CD14-positive monocyte (primary cell): ENCODE data around the gene HDGF. TPM values are rescaled to one million over a fixed set of nuclear protein-coding genes. Genes with fewer than 3 reads are reported as not detected.

ENCODE experiments used
- DNase-seq, 3 donors: peaks; one replicate each; pipeline ENCODE4 v3.0.0-alpha.2; 2011 to 2022
- H2AFZ ChIP-seq: 2 replicates; pipeline ENCODE4 v1.6.0; 2012; ENCODE audit warnings: mild to moderate bottlenecking, low read depth, low read length, inconsistent platforms; ENCODE audit not compliant: insufficient read depth, poor library complexity, severe bottlenecking
- H3K27ac ChIP-seq, 2 donors: 1 replicate in 1 of 2; 2 replicates in 1 of 2; pipeline ENCODE4 v1.5.1; 2012 to 2013; ENCODE audit warnings: low read length in 2 of 2, control low read depth in 1 of 2, inconsistent platforms in 1 of 2, low read depth in 1 of 2, mild to moderate bottlenecking in 1 of 2
- H3K27me3 ChIP-seq, 2 donors: one replicate each; pipeline versions ENCODE4 v1.6.0 to v1.6.1; 2011 to 2013; ENCODE audit warnings: low read length in 2 of 2; ENCODE audit not compliant: control insufficient read depth in 2 of 2, insufficient read depth in 2 of 2
- H3K36me3 ChIP-seq, 2 donors: replicated peaks in 1 of 2; 1 replicate in 1 of 2; 2 replicates in 1 of 2; pipeline versions ENCODE4 v1.5.1 to v1.6.1; 2012 to 2013; ENCODE audit warnings: low read length in 2 of 2, control low read depth in 1 of 2, inconsistent platforms in 1 of 2, mild to moderate bottlenecking in 1 of 2; ENCODE audit not compliant: insufficient read depth in 2 of 2, control insufficient read depth in 1 of 2
- H3K4me1 ChIP-seq, 2 donors: 1 replicate in 1 of 2; 2 replicates in 1 of 2; pipeline versions ENCODE4 v1.5.1 to v1.6.1; 2012 to 2013; ENCODE audit warnings: low read length in 2 of 2, control low read depth in 1 of 2, inconsistent platforms in 1 of 2, mild to moderate bottlenecking in 1 of 2, moderate library complexity in 1 of 2; ENCODE audit not compliant: insufficient read depth in 2 of 2, control insufficient read depth in 1 of 2
- H3K4me2 ChIP-seq: replicated peaks from 2 replicates; pipeline ENCODE3; 2012; ENCODE audit warnings: low read length, moderate library complexity, mild to moderate bottlenecking; ENCODE audit not compliant: poor library complexity, severe bottlenecking; ENCODE audit errors: extremely low read depth
- H3K4me3 ChIP-seq, 3 experiments: fragments of 200-600 bp in 1 of 3; sonication (generic) in 1 of 3; replicated peaks in 1 of 3; 1 replicate in 2 of 3; 2 replicates in 1 of 3; pipeline ENCODE4 v1.5.1; 2011 to 2013; ENCODE audit warnings: low read length in 3 of 3, mild to moderate bottlenecking in 3 of 3, control low read depth in 2 of 3, low read depth in 2 of 3, inconsistent platforms in 1 of 3, moderate library complexity in 1 of 3
- H3K79me2 ChIP-seq: 2 replicates; pipeline ENCODE4 v1.6.0; 2012; ENCODE audit warnings: mild to moderate bottlenecking, control low read depth, inconsistent platforms, low read length, moderate library complexity; ENCODE audit not compliant: insufficient read depth
- H3K9ac ChIP-seq: 2 replicates; pipeline ENCODE4 v1.6.0; 2017; ENCODE audit warnings: low read length, mild to moderate bottlenecking; ENCODE audit not compliant: insufficient read depth, poor library complexity, severe bottlenecking
- H3K9me3 ChIP-seq, 2 donors: replicated peaks in 1 of 2; 1 replicate in 1 of 2; 2 replicates in 1 of 2; pipeline versions ENCODE4 v1.5.1 to v1.6.1; 2012 to 2013; ENCODE audit warnings: low read length in 2 of 2, control low read depth in 1 of 2; ENCODE audit not compliant: control insufficient read depth in 1 of 2, insufficient read depth in 1 of 2
- H4K20me1 ChIP-seq: 2 replicates; pipeline ENCODE4 v1.6.0; 2012; ENCODE audit warnings: mild to moderate bottlenecking, low read length, control low read depth, moderate library complexity; ENCODE audit not compliant: insufficient read depth
- H3K27ac Mint-ChIP-seq, 7 donors: one replicate each; pipeline ENCODE4 v1.8.0; 2020; ENCODE audit warnings: mild to moderate bottlenecking in 7 of 7, mixed read lengths in 7 of 7, moderate library complexity in 6 of 7, inconsistent platforms in 2 of 7
- H3K27me3 Mint-ChIP-seq, 3 donors: one replicate each; pipeline ENCODE4 v1.8.0; 2021 to 2022; ENCODE audit warnings: low read depth in 3 of 3, mild to moderate bottlenecking in 3 of 3, mixed read lengths in 3 of 3, moderate library complexity in 3 of 3, inconsistent platforms in 1 of 3
- H3K36me3 Mint-ChIP-seq, 2 donors: one replicate each; pipeline ENCODE4 v1.8.0; 2020; ENCODE audit warnings: mixed read lengths in 2 of 2, inconsistent platforms in 1 of 2, mild to moderate bottlenecking in 1 of 2
- H3K4me1 Mint-ChIP-seq: one replicate; pipeline ENCODE4 v1.8.0; 2020; ENCODE audit warnings: mild to moderate bottlenecking, mixed read lengths
- H3K4me3 Mint-ChIP-seq, 2 donors: one replicate each; pipeline ENCODE4 v1.8.0; 2020; ENCODE audit warnings: mild to moderate bottlenecking in 2 of 2, mixed read lengths in 2 of 2, moderate library complexity in 1 of 2
- H3K9me3 Mint-ChIP-seq, 7 donors: one replicate each; pipeline ENCODE4 v1.8.0; 2020 to 2022; ENCODE audit warnings: mixed read lengths in 7 of 7, mild to moderate bottlenecking in 6 of 7, moderate library complexity in 6 of 7, inconsistent platforms in 2 of 7
- WGBS: methylation state at CpG from one replicate; pipeline ENCODE4 v1.1.5; 2013; ENCODE audit warnings: missing lambda C conversion rate; ENCODE audit not compliant: insufficient coverage; 5-methylcytosine and 5-hydroxymethylcytosine counted together
- intact Hi-C, 2 donors: fragments of 100-400 bp; cut with micrococcal nuclease; formaldehyde crosslinking; loops; one replicate each; pipeline versions ENCODE4 v1.15.0 to v1.15.1; 2023
- polyA plus RNA-seq, 3 donors: library from polyadenylated mRNA; depleted of rRNA in 1 of 3; unstranded in 2 of 3; stranded (reverse) in 1 of 3; fragments of 300-500 nt in 2 of 3; fragments of >200 nt in 1 of 3; fragmentation: Illumina TruSeq in 2 of 3; gene quantifications; 1 replicate in 2 of 3; 2 replicates in 1 of 3; pipeline ENCODE4 v1.2.3, GENCODE V29; 2012 to 2021
- TF ChIP-seq, protein P1 (sequence below): fragments of 200-600 bp; IDR thresholded peaks from one replicate; pipeline ENCODE4 v1.8.0; 2022; ENCODE audit warnings: antibody characterized with exemption, mild to moderate bottlenecking

Gene HDGF
- polyA plus RNA-seq, 3 donors, result 23.9 to 92.4 (median 49.9) TPM

GRCh38 chr1:156754219-156754618 lies 2.7 kb upstream of the HDGF start:
- H3K9me3 ChIP-seq, result no peaks in the 10 kb centered on the region
- H3K4me1 ChIP-seq, result peaks cover 28 to 41% of the 10 kb centered on the region in 2 donors
- intact Hi-C loops, result no loop called here

DNA sequence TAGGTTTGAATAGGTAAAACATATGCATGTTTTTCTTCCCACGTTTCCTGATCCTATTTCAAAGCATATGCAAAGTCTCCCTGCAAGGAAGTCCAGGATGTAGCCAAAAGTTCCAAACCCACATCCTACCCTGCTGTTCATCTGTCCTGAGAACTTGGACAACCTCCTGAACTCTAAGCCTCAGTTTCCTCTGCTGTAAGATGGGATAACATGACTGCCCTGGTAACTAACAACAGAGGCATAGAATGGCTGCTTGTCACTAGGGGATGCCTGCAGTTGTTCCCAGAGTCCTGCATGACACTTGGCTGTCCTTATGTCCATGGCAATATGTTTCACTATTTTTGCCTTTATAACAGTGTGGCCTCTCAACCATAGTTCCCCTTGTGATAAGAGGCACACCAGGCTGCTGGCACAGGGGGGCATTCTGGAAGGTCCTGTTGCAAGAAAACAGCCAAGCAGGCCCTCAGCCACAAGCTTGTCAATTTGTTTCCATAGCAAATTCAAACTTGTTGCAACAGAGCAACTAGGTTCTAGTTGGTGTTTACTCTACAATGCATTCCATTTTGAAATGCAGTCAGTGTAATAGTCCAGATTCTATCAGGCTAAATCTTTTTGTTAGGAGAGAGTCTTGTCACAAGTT lies 1.5 kb upstream of the HDGF start:
- H3K79me2 ChIP-seq, result peaks cover 73% of the 10 kb centered on the region
- no peak for DNase-seq

More at GRCh38 chr1:156754219-156754618, 2.7 kb upstream of the HDGF start:
- peaks cover 61% of the 10 kb centered on the region for H3K79me2 ChIP-seq
- H3K36me3 ChIP-seq, result no peaks in the 10 kb centered on the region
- 57% methylated on average over 3 of the region's 8 CpGs for WGBS
- H3K4me2 ChIP-seq, result no peak overlapping the region
- no peak overlapping the region for H3K4me3 ChIP-seq
- no peaks in the 10 kb centered on the region for H3K27me3 ChIP-seq
- DNase-seq, result no peak
- TF ChIP-seq, protein P1, sequence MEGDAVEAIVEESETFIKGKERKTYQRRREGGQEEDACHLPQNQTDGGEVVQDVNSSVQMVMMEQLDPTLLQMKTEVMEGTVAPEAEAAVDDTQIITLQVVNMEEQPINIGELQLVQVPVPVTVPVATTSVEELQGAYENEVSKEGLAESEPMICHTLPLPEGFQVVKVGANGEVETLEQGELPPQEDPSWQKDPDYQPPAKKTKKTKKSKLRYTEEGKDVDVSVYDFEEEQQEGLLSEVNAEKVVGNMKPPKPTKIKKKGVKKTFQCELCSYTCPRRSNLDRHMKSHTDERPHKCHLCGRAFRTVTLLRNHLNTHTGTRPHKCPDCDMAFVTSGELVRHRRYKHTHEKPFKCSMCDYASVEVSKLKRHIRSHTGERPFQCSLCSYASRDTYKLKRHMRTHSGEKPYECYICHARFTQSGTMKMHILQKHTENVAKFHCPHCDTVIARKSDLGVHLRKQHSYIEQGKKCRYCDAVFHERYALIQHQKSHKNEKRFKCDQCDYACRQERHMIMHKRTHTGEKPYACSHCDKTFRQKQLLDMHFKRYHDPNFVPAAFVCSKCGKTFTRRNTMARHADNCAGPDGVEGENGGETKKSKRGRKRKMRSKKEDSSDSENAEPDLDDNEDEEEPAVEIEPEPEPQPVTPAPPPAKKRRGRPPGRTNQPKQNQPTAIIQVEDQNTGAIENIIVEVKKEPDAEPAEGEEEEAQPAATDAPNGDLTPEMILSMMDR, result no peak
- Mint-ChIP-seq H3K27me3 (peaks cover 0 to 1% (median 0%) of the 10 kb centered on the region in 3 donors), H3K9me3 (peaks cover 0 to 3% (median 0%) of the 10 kb centered on the region in 7 donors), H3K27ac (peak overlapping the region in 1 of 7 donors; percentile 42), H3K4me3 (no peak overlapping the region), H3K4me1 (peaks cover 47% of the 10 kb centered on the region), H3K36me3 (no peaks in the 10 kb centered on the region)
- peaks cover 4% of the 10 kb centered on the region for H4K20me1 ChIP-seq
- no peak overlapping the region for H3K9ac ChIP-seq
- no peak overlapping the region for H2AFZ ChIP-seq
- H3K27ac ChIP-seq, result no peak overlapping the region

More for the DNA sequence above, 1.5 kb upstream of the HDGF start:
- Histone ChIP-seq H2AFZ (no peak overlapping the region), H4K20me1 (peaks cover 14% of the 10 kb centered on the region), H3K9me3 (no peaks in the 10 kb centered on the region), H3K4me3 (peak overlapping the region in 1 of 3 experiments; percentile 84), H3K27ac (peak overlapping the region in 1 of 2 donors; percentile 88), H3K9ac (no peak overlapping the region), H3K4me1 (peaks cover 41 to 54% of the 10 kb centered on the region in 2 donors), H3K4me2 (peak overlapping the region; percentile 91), H3K27me3 (no peaks in the 10 kb centered on the region), H3K36me3 (no peaks in the 10 kb centered on the region)
- Mint-ChIP-seq H3K4me1 (peaks cover 58% of the 10 kb centered on the region), H3K27ac (no peak overlapping the region), H3K9me3 (peaks cover 0 to 3% (median 0%) of the 10 kb centered on the region in 7 donors), H3K36me3 (no peaks in the 10 kb centered on the region), H3K27me3 (no peaks in the 10 kb centered on the region), H3K4me3 (peak overlapping the region in 1 of 2 donors; percentile 72)
- TF ChIP-seq, protein P1, result no peak
- intact Hi-C loops, result no loop called here
- WGBS, result no CpG with 5 or more reads among the region's 1 CpG
